Stimulated activated CD4-positive, alpha-beta T cell treated with anti-CD3 and anti-CD28 coated beads, Interleukin-15, amount 100 ng/mL, for 48 hours (primary cell): ENCODE data around the gene CD27.
"Not testable (repeated sequence)": the region's sequence is repeated elsewhere in the genome, so short reads cannot be mapped to it uniquely, and the experiment has no call there.

Experiments used
- DNase-seq, 2 donors: peaks; one replicate each; pipeline ENCODE4 v3.0.0-alpha.2; 2020; ENCODE audit warnings: low read depth in 2 of 2

CD27 gene

GRCh38 chr12:6488240-6488639, 43.5 kb downstream of the CD27 start:
- no peak for DNase-seq

- no peak for DNase-seq
These were observed 44.7 kb downstream of the CD27 start for GRCh38 chr12:6489449-6489848.

- not testable (repeated sequence) for DNase-seq
These were observed 45.9 kb downstream of the CD27 start for GRCh38 chr12:6490673-6491072.

GRCh38 chr12:6492838-6493496, 48.2 kb downstream of the CD27 start, which contains the start of gene MRPL51:
TSS of gene MRPL51 (minus strand) at chr12:6493262. CDS start at chr12:6493136, 126 bp downstream.
- peak; percentile 95 to 96 for DNase-seq

GRCh38 chr12:6493497-6494257, 48.9 kb downstream of the CD27 start, which contains the start of gene NCAPD2:
TSS of gene NCAPD2 (plus strand) at chr12:6494102. CDS start at chr12:6495099, 997 bp downstream.
- DNase-seq = peak; percentile 92 to 94

GRCh38 chr12:6494258-6494743, 49.5 kb downstream of the CD27 start:
- DNase-seq = no peak

GRCh38 chr12:6494968-6495367, 50.2 kb downstream of the CD27 start:
- DNase-seq = no peak

GRCh38 chr12:6497291-6497690, 52.5 kb downstream of the CD27 start:
- not testable (repeated sequence) for DNase-seq

GRCh38 chr12:6500466-6500865, 55.7 kb downstream of the CD27 start:
- no peak for DNase-seq
